ENCODE results near the gene SMIM1.

SMIM1 gene

GRCh38 chr1:3822421-3822820 is 49.9 kb downstream of the SMIM1 start:
- no peak for DNase-seq

GRCh38 chr1:3824650-3825049 is 52.1 kb downstream of the SMIM1 start:
- DNase-seq = no peak

- no peak for DNase-seq
Measured at GRCh38 chr1:3825356-3825755, 52.8 kb downstream of the SMIM1 start.
